Stimulated activated memory B cell treated with anti-CD40 and anti-IgM and Interleukin-4, amounts not matched to agents 10 μg/mL and 1 μg/mL and 100 μg/mL, for 72 hours (primary cell): ENCODE results near the gene FRRS1L.
"Not testable (repeated sequence)": the region's sequence is repeated elsewhere in the genome, so short reads cannot be mapped to it uniquely, and the experiment has no call there.

Experiments
- ATAC-seq: fragments of 150-1000 bp; cut with Tn5 transposase; 2 replicates; pipeline ENCODE4 v1.10.0; 2021
- H3K27ac Mint-ChIP-seq: one replicate; pipeline ENCODE4 v1.8.0; 2022; ENCODE audit warnings: mild to moderate bottlenecking, mixed read lengths
- H3K27me3 Mint-ChIP-seq: one replicate; pipeline ENCODE4 v1.8.0; 2022; ENCODE audit warnings: mixed read lengths
- H3K36me3 Mint-ChIP-seq: one replicate; pipeline ENCODE4 v1.8.0; 2022; ENCODE audit warnings: mixed read lengths
- H3K4me1 Mint-ChIP-seq: one replicate; pipeline ENCODE4 v1.8.0; 2022; ENCODE audit warnings: mixed read lengths
- H3K4me3 Mint-ChIP-seq: one replicate; pipeline ENCODE4 v1.8.0; 2022; ENCODE audit warnings: mild to moderate bottlenecking, moderate library complexity, mixed read lengths
- H3K9me3 Mint-ChIP-seq: one replicate; pipeline ENCODE4 v1.8.0; 2022; ENCODE audit warnings: mixed read lengths

The FRRS1L gene

GRCh38 chr9:109126671-109127070 lies 40.4 kb downstream of the FRRS1L start:
- H3K27ac Mint-ChIP-seq, H3K36me3 Mint-ChIP-seq, H3K9me3 Mint-ChIP-seq, H3K4me1 Mint-ChIP-seq, H3K27me3 Mint-ChIP-seq, ATAC-seq, H3K4me3 Mint-ChIP-seq: not testable (repeated sequence)

GRCh38 chr9:109124121-109124520 lies 42.9 kb downstream of the FRRS1L start:
- no peak overlapping the region for H3K27ac Mint-ChIP-seq
- no peaks in the 10 kb centered on the region for H3K27me3 Mint-ChIP-seq
- H3K4me3 Mint-ChIP-seq, result no peak overlapping the region
- no peaks in the 10 kb centered on the region for H3K36me3 Mint-ChIP-seq
- no peaks in the 10 kb centered on the region for H3K4me1 Mint-ChIP-seq
- H3K9me3 Mint-ChIP-seq, result no peaks in the 10 kb centered on the region
- no peak for ATAC-seq

- H3K9me3 Mint-ChIP-seq, result no peaks in the 10 kb centered on the region
- ATAC-seq, result no peak
- H3K27me3 Mint-ChIP-seq, result no peaks in the 10 kb centered on the region
- H3K4me3 Mint-ChIP-seq, result no peak overlapping the region
- H3K36me3 Mint-ChIP-seq, result no peaks in the 10 kb centered on the region
- H3K4me1 Mint-ChIP-seq, result peaks cover 10% of the 10 kb centered on the region
- no peak overlapping the region for H3K27ac Mint-ChIP-seq
Measured at GRCh38 chr9:109122726-109123621, 44.1 kb downstream of the FRRS1L start.

- ATAC-seq, result no peak
- H3K27me3 Mint-ChIP-seq, result no peaks in the 10 kb centered on the region
- no peak overlapping the region for H3K4me3 Mint-ChIP-seq
- peaks cover 27% of the 10 kb centered on the region for H3K4me1 Mint-ChIP-seq
- H3K27ac Mint-ChIP-seq, result no peak overlapping the region
- peaks cover 5% of the 10 kb centered on the region for H3K36me3 Mint-ChIP-seq
- no peaks in the 10 kb centered on the region for H3K9me3 Mint-ChIP-seq
Measured at GRCh38 chr9:109121232-109121796, 45.7 kb downstream of the FRRS1L start.

GRCh38 chr9:109120204-109120789 lies 46.8 kb downstream of the FRRS1L start:
- H3K9me3 Mint-ChIP-seq, result no peaks in the 10 kb centered on the region
- peaks cover 31% of the 10 kb centered on the region for H3K4me1 Mint-ChIP-seq
- H3K27me3 Mint-ChIP-seq, result no peaks in the 10 kb centered on the region
- peaks cover 5% of the 10 kb centered on the region for H3K36me3 Mint-ChIP-seq
- no peak for ATAC-seq
- H3K4me3 Mint-ChIP-seq, result peak overlapping the region; percentile 92
- no peak overlapping the region for H3K27ac Mint-ChIP-seq

GRCh38 chr9:109119439-109120203 lies 47.4 kb downstream of the FRRS1L start, which contains the start of gene TMEM245:
Gene TMEM245, minus strand, starts transcription at chr9:109119947. Its CDS starts 34 bp downstream, at chr9:109119913.
- H3K27ac Mint-ChIP-seq, result peak within 1 kb of the TSS; percentile 83
- no peaks in the 10 kb centered on the region for H3K27me3 Mint-ChIP-seq
- H3K4me3 Mint-ChIP-seq, result peak within 1 kb of the TSS; percentile 92
- no peaks in the 10 kb centered on the region for H3K9me3 Mint-ChIP-seq
- ATAC-seq, result peak; percentile 98
- peaks cover 37% of the 10 kb centered on the region for H3K4me1 Mint-ChIP-seq
- H3K36me3 Mint-ChIP-seq, result peaks cover 10% of the 10 kb centered on the region

GRCh38 chr9:109118808-109119438 lies 48.1 kb downstream of the FRRS1L start:
- Mint-ChIP-seq H3K36me3 (peaks cover 13% of the 10 kb centered on the region), H3K9me3 (no peaks in the 10 kb centered on the region), H3K27ac (peak overlapping the region; percentile 83), H3K4me1 (peaks cover 44% of the 10 kb centered on the region), H3K27me3 (no peaks in the 10 kb centered on the region), H3K4me3 (peak overlapping the region; percentile 92)
- no peak for ATAC-seq

- Mint-ChIP-seq H3K27ac (peak overlapping the region; percentile 83), H3K9me3 (no peaks in the 10 kb centered on the region), H3K4me1 (peaks cover 52% of the 10 kb centered on the region), H3K4me3 (peak overlapping the region; percentile 92), H3K36me3 (peaks cover 13% of the 10 kb centered on the region), H3K27me3 (no peaks in the 10 kb centered on the region)
- ATAC-seq, result no peak
Measured at GRCh38 chr9:109117856-109118807, 48.9 kb downstream of the FRRS1L start.

- Mint-ChIP-seq H3K9me3 (no peaks in the 10 kb centered on the region), H3K36me3 (peaks cover 13% of the 10 kb centered on the region), H3K27me3 (no peaks in the 10 kb centered on the region), H3K27ac (no peak overlapping the region), H3K4me1 (peaks cover 68% of the 10 kb centered on the region), H3K4me3 (no peak overlapping the region)
- ATAC-seq, result no peak
Measured at GRCh38 chr9:109115931-109116526, 51.0 kb downstream of the FRRS1L start.

GRCh38 chr9:109114670-109115069 lies 52.4 kb downstream of the FRRS1L start:
- Mint-ChIP-seq H3K27me3 (no peaks in the 10 kb centered on the region), H3K4me3 (no peak overlapping the region), H3K36me3 (peaks cover 13% of the 10 kb centered on the region), H3K9me3 (no peaks in the 10 kb centered on the region), H3K4me1 (peaks cover 79% of the 10 kb centered on the region), H3K27ac (no peak overlapping the region)
- no peak for ATAC-seq

GRCh38 chr9:109113892-109114609 lies 53.0 kb downstream of the FRRS1L start:
- no peak overlapping the region for H3K4me3 Mint-ChIP-seq
- no peaks in the 10 kb centered on the region for H3K27me3 Mint-ChIP-seq
- peaks cover 82% of the 10 kb centered on the region for H3K4me1 Mint-ChIP-seq
- ATAC-seq, result no peak
- no peak overlapping the region for H3K27ac Mint-ChIP-seq
- peaks cover 13% of the 10 kb centered on the region for H3K36me3 Mint-ChIP-seq
- no peaks in the 10 kb centered on the region for H3K9me3 Mint-ChIP-seq

- Mint-ChIP-seq H3K9me3 (no peaks in the 10 kb centered on the region), H3K36me3 (peaks cover 13% of the 10 kb centered on the region), H3K4me3 (no peak overlapping the region), H3K4me1 (peaks cover 82% of the 10 kb centered on the region), H3K27me3 (no peaks in the 10 kb centered on the region), H3K27ac (no peak overlapping the region)
- ATAC-seq, result no peak
Measured at GRCh38 chr9:109113254-109113653, 53.8 kb downstream of the FRRS1L start.
